Caki2 (cell line): Measurements from ENCODE around the gene C2orf76. TPM values are rescaled to one million over a fixed set of nuclear protein-coding genes. Genes with fewer than 3 reads are reported as not detected.
"Not testable (repeated sequence)": the region's sequence is repeated elsewhere in the genome, so short reads cannot be mapped to it uniquely, and the experiment has no call there.

Experiments used
- DNase-seq: peaks from one replicate; pipeline ENCODE4 v3.0.0-alpha.2; 2015; ENCODE audit warnings: low read depth
- in situ Hi-C: cut with HindIII; loops from 2 replicates; pipeline ENCODE4 v1.10.0; 2016; ENCODE audit warnings: low sequenced_read_pairs, low pct_unique_long_range_greater_than_20kb, mixed read lengths
- total RNA-seq: library from RNA; depleted of rRNA; stranded (reverse); fragments of >200 nt; shearing (Covaris generic); gene quantifications from 2 replicates; pipeline ENCODE4 v1.2.3, GENCODE V29; 2014; ENCODE audit warnings: low replicate concordance

Gene C2orf76
- total RNA-seq, 1 experiment from 2014 or later = 16.3 TPM

DNA sequence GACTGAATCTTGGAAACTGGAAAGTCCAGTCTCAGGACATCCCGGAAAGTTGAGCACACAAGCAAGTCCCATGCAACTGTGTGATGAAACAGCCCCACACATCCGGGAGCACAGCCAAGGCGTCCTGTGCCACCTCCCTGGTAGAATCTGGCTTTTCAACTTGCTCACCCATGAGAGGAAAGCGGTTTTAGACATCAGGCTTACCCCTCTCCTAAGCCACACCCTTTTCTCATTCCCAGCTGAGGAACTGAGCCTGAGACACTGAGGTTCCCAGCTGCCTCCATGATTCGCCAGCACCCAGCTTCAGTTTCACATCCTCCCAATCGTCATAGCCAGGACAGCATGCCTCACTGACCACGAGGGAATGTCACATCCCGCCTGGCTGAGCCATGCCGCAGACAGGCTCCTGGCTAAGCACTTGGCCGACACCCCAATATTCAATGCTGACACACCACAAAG, 82.7 kb downstream of the C2orf76 start:
- in situ Hi-C loops = no loop called here
- DNase-seq = peak; percentile 60

DNA sequence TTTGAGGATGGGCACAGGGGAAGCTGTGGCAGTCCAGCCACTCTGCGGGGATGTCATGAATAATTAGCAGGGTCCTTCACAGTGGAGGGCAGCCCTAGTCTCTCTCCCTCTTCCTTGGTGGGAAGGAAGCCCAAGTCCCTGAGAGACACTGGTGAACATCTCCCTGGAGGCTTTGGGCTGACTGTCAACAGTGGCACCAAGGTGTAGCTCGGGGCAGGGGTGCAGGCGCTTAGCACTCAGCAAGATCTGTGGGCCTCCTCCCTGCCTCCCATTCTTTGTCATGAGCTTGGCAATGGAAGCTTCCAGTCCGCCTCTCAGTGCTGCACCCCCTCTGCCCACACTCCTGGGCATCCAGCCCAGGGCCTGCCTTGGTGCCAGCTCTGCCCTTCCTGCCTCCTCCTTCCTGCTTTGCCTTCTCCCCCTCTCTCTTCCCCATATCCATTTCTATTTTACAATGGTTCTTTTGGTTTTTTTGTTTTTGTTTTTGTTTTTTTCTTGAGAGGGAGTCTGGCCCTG, 83.6 kb downstream of the C2orf76 start:
- no peak for DNase-seq
- in situ Hi-C loops = no loop called here

DNA sequence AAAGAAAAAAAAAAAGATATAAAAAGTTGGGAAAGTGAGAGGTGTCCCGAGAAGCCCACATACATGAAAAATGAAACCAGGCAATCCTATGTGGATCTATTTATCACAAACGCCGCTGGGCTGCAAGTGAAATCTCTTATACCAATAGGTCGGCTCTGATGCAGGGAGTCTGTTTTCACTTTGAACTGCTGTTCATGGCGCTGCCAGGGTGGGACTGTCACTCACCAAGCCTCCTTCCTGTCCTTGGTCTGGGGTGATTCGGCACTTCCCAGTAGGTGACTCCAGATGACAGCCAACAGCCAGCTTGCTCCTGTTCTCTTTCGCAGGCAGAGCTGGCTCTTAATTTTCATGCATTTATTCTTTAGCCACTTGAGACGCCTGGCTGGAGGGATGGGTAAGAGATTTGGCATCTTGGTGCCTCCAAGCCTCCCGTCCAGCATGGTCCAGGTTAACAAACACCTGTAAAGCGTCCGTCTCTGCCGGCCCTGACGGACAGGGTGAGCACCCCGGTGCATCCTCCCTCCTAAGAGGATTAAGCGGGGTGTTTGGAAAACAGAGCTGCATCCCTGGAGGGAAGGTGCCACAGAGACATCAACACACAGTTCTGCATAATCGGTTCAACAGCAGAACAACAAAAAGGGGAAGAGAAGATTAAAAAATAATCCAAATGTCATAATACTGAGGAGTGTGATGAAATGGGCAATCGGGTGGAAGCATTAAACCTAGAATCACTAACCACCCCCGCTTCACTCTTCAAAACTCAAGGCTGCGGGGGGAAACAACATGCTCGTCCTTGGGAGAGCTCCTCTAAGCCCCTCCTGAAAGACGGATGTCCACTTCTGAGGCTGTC, 84.3 kb downstream of the C2orf76 start:
- DNase-seq = no peak
- in situ Hi-C loops = no loop called here

DNA sequence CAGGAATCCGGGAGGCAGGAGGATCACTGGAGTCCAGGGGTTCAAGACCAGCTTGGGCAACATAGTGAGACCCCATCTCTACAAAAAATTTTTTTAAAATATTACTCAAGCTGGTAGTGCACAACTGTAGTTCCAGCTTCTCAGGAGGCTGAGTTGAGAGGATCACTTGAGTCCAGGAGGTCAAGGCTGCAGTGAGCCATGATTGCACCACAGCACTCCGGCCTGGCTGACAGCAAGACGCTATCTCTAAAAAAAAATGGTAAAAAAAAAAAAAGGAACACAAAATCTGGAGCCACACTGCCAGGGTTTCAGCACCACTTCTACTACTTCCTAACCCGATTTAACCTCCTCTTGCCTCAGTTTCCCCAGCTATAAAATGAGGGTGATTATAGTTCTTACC, 86.0 kb downstream of the C2orf76 start:
- in situ Hi-C loops = no loop called here
- DNase-seq = no peak

DNA sequence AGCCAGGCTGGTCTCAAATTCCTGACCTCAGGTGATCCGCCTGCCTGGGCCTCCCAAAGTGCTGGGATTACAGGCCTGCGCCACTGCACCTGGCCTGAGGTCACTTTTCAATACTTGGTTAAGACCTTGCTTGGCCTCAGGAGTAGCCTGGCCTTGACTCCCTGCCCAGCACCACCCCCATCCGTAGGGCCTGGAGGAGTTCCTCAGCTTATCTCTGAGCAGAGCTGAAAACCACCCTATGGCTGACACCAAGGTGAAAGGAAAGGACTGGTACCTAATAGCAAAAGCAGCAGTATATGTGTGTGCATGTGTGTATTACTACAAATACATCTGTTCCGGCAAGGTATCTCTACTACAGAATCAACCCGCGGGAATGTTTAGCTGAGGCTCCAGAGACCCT, 87.0 kb downstream of the C2orf76 start:
- in situ Hi-C loops = no loop called here
- no peak for DNase-seq

DNA sequence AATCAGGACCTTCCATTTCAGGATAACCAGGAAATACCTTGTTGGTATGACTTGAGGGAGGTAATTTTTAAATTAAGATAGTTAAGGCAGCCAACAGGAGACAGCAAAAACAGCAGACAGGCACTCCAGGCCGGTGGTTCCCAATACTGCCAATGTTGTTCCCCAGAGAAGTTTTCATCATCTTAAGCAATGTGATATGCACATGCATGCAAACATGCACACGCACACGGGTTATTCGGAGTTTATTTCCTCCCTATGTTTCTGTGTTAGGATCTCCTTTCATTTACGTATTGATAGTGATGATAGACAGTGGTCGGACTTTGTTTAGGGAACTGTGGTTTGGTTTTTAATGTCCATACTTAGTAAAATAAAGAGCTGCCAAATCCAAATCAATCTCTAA, 87.7 kb downstream of the C2orf76 start:
- in situ Hi-C loops = no loop called here
- no peak for DNase-seq

DNA sequence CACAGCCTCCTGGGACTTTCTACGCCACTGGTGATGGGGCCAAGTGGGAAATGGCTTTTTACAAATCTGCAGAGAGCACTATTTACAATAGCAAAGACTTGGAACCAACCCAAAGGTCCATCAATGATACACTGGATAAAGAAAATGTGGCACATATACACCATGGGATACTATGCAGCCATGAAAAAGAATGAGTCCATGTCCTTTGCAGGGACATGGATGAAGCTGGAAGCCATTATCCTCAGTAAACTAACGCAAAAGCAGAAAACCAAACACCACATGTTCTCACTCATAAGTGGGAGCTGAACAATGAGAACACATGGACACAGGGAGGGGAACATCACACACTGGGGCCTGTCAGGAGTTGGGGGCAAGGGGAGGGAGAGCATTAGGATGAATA, 88.2 kb downstream of the C2orf76 start:
- DNase-seq, in situ Hi-C loops: not testable (repeated sequence)

DNA sequence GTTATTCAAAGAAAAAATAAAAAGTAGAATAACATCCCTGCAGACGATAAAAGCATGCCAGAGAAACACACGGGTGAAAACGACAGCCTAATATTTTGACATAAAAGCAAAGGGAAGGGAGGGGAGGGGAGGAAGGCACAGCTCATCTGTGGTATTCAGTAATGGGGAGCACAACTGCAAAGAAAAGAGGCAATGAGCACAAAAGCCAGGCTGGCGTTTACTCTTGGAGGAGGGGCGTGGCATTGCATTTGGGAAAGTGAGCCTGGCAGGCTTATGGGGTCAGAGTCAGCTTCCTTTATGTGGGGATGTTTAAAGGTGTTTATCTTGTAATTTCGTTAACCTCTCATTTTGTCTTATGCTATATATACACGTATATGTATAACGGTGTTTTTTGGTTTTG, 89.8 kb downstream of the C2orf76 start:
- in situ Hi-C loops = no loop called here
- no peak for DNase-seq

DNA sequence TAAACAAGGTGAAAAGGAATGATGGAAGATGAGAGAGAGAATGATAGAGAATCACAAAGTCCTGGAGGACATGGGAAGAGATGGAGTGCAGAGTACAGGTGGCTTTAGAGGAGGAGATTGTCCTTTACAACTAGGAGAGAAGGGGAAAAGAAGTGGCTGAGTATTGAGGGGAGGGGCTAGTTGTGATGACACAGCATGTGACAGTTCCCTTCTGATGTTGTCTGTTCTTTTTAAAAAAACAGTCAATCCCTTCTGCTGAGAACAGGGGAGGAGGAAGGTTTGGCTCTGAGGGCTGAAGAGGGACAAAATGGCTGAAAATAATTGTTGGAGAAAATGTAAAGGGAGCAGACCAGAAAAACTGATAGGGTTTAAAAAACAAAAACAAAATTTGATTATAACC, 99.0 kb downstream of the C2orf76 start:
- no peak for DNase-seq
- in situ Hi-C loops = no loop called here

DNA sequence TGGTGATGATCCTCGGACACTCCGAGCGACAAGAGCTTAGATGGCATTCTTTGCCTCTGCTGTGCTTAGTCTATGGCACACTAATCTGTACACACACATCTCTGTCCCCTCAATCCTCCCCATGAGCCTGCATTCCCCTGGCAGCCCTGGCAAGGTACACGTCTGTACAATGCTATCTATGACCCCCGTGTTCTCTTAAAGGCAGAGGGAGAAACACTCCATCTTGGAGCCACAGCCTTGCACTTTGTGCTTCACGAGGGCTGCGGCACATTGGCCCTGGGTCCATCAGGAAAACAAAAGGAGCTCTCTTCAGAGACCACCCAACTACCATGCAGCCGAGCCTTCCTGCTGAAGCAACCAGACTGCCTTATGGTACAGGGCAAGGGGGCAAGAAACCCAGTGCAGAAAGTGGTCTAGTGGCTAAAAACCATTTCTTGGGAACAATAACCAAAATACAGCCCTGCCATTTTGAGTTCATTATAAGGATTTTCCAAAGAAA, 100.5 kb downstream of the C2orf76 start:
- no peak for DNase-seq
- in situ Hi-C loops = no loop called here

DNA sequence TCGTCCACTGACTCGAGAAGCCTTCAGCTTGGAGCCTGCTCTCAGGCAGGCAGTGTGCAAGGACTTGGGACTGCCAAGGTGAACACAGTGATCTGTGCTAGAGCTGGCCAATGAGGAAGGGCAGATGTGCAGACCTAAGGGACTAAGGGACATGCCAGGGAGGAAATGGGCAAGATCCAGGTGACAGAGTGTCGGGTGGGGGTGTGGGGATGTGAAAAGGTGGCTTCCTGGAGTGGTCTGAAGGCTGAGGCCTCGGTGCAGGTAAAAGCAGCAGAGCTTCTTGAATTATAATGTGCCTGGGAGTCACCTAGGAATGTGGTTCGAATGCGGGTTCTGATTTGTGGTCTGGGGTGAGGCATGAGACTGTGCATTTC, 101.0 kb downstream of the C2orf76 start:
- DNase-seq = no peak
- in situ Hi-C loops = no loop called here

DNA sequence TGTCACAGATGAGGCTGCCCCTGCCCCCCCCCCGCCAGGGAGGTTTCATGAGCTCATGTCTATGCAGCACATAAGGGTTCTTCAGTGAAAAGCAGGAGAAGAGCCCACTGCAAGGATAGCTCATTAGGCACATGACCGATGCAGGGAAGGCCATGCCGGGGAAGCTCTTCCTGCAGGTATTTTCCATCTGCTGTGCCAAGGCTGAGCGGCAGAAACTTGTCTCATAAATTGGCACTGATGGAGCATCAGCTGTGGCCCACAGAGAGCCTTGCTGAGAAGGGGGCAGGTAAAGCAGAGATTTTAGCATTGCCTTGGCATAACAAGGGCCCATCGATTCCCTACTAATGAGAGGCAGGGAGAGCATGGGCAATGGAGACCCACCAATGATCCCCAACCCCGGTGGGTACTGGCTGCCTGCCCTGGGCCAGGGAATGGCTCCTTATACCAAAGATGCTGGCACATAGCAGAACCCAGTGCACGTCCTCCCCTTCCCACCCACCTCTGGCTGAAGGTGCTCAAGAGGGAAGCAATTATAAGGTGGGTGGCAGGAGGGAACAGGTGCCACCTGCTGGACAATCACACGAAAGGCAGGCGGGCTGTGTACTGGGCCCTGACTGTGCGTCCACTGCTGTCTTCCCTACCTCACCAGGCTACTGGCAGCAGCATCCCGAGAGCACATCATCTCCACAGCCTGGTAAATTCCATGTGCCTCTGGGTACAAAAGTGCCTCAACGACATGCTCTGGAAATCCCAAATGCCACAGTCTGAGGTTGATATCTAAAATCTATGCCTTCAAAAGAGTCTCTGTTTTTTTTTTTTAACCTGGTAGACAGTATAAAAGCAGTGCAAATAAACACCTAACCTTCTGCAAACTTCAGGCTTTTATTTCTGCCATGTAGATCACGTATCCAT, 101.6 kb downstream of the C2orf76 start:
- peak; percentile 54 for DNase-seq
- in situ Hi-C loops = no loop called here

DNA sequence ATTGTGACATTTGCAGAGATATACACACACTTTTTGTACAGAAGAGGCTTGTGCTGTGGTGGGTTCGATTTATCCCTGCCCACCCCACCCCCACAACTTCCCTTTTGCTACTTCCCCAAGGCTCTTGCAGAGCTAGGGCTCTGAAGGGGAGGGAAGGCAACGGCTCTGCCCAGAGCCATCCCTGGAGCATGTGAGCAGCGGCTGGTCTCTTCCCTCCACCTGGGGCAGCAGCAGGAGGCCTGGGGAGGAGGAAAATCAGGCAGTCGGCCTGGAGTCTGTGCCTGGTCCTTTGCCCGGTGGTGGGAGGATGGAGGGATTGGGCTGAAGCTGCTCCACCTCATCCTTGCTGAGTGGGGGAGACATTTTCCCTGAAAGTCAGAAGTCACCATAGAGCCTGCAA, 103.0 kb downstream of the C2orf76 start:
- in situ Hi-C loops = no loop called here
- no peak for DNase-seq

DNA sequence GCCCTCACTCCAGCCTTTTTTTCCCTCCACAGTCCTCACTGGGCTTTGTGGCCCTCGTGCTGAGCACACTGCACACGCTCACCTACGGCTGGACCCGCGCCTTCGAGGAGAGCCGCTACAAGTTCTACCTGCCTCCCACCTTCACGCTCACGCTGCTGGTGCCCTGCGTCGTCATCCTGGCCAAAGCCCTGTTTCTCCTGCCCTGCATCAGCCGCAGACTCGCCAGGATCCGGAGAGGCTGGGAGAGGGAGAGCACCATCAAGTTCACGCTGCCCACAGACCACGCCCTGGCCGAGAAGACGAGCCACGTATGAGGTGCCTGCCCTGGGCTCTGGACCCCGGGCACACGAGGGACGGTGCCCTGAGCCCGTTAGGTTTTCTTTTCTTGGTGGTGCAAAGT, 103.6 kb downstream of the C2orf76 start:
- DNase-seq = no peak
- in situ Hi-C loops = no loop called here

DNA sequence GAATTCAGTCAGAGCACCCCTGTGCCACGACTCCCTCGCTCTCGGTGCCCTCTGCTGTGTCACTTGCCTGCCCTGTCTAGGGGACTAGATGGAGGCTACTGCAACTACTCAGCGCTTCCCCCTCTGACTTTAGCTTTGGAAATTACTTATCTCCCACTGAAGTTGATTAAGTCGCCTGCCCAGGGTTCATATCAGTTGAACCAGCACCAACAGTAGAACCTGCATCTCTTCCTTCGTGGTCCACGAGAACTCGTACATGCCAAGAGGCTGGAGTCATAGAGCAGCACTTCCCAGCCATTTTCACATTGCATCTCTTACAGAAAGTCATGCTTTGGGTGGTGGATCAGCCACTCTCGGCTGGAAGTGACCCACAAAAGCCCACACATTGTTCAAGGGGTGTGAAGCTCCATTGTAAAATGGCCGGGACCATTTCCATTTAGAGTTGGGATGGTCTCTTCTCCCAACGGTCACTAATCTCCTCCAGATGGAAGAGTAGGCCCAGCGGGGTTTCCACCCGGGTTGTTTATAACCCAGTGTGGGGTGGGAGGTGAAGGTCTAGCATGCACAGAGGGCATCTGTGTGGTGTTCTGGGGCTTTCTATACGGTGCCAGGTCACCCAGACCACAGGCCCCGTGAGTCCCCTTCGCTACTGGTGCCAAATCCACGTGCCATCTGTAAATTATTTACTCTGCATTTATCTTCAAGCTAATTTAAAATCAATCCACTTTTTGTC, 105.0 kb downstream of the C2orf76 start:
- no peak for DNase-seq
- in situ Hi-C loops = no loop called here

DNA sequence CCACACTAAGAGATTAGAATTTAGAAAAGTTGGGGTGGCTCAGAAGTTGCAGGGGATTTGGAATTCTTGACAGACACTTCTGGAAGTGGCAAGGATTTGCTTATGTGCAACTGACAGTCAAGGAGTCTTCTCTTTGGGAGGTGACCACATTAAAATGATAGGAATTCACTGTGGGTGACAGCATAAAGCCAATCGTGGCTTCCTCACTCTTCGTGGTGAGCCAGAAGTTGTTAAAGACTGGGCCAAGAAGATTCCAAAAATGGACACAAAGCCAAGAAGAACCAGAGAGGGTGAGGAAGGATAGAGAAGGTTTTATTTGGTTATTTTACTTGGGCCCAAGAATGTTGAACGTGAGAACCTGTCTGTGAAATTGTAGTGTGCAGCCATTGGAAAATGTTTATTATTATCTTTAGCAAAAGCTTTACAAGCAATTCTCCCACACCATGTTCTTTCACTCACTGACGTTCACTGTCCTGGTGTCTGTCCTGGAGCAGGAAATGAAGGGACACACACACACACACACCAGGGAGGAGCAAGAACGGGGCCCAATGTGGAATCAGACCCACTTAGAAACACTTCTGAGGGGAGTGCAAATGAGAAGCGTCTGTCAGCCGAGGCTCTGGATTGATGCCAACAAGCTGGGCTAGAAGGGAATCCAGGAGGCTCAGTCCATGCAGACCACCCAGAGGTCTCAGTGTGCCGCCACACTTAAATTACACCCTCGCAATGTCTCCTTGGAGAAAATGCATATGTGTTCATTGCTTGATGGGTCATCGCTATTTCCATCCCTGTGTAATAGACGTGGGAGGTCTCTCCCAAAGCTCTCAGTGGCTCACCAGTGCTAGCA, 105.8 kb downstream of the C2orf76 start:
- no peak for DNase-seq
- in situ Hi-C loops = no loop called here

DNA sequence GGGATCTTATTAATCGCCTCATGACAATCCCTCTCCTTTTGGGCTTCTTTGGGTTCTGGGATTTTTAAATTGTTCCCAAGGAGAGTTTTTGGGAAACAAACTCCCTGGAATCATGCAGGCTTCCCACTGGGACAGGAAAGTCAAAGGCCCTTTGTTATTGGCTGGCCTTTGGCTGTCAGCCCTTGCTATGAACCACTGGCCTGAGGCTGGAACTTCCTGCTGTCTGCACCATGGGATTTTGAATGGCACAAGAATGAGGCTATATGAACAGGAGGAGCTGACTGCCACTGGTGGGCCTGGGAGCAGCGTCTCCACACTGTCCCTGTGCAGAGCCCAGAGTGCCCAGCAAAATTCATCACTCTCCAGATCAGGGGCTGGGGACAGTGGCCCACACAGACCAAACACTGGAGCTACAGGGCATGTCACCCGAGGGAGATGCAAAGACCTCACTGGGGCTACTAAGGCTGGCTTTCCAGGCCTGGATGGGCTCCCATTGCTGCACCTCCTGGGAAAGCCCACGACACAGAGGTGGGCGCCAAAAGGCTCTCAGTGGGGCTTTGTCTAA, 107.3 kb downstream of the C2orf76 start:
- in situ Hi-C loops = no loop called here

More for the DNA sequence above, 107.3 kb downstream of the C2orf76 start:
- DNase-seq = no peak
